ENCODE data around the gene CCDC97.
A peak's percentile ranks its signal among the peaks of the same experiment; 100 is the strongest.

Gene CCDC97

DNA sequence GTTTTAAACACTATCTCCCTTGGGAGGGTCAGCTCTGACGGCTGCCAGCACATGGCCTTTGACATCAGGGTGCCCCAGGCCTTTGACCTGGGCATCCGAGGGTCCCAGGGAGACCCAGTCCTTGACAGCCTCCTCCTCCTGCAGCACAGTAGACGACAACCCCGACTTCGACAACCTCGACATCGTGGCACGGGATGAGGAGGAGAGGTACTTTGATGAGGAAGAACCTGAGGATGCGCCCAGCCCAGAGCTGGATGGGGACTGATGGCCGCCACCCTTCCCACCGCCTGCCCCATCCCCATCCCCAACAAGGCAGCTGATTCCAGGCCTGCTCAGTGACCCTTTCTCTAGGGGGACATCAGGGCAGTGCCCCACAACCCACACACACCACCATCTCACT is 12.5 kb downstream of the CCDC97 start:
- Histone ChIP-seq H3K36me3 (peaks cover 56% of the 10 kb centered on the region), H3K4me1 (ENCODE audit: control insufficient read depth in 1 of 2, insufficient read depth in 1 of 2, low read depth in 1 of 2, low read length in 1 of 2) (peaks cover 63 to 64% of the 10 kb centered on the region in 2 experiments), H3K27ac (peak overlapping the region; percentile 92), H3K27me3 (no peaks in the 10 kb centered on the region), H3K9me3 (no peaks in the 10 kb centered on the region), H3K4me3 (ENCODE audit: low read depth in 1 of 2, low read length in 1 of 2) (no peak overlapping the region)
- TF ChIP-seq, protein P1, sequence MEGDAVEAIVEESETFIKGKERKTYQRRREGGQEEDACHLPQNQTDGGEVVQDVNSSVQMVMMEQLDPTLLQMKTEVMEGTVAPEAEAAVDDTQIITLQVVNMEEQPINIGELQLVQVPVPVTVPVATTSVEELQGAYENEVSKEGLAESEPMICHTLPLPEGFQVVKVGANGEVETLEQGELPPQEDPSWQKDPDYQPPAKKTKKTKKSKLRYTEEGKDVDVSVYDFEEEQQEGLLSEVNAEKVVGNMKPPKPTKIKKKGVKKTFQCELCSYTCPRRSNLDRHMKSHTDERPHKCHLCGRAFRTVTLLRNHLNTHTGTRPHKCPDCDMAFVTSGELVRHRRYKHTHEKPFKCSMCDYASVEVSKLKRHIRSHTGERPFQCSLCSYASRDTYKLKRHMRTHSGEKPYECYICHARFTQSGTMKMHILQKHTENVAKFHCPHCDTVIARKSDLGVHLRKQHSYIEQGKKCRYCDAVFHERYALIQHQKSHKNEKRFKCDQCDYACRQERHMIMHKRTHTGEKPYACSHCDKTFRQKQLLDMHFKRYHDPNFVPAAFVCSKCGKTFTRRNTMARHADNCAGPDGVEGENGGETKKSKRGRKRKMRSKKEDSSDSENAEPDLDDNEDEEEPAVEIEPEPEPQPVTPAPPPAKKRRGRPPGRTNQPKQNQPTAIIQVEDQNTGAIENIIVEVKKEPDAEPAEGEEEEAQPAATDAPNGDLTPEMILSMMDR (IDR thresholded peaks at IDR 0.05): no peak

DNA sequence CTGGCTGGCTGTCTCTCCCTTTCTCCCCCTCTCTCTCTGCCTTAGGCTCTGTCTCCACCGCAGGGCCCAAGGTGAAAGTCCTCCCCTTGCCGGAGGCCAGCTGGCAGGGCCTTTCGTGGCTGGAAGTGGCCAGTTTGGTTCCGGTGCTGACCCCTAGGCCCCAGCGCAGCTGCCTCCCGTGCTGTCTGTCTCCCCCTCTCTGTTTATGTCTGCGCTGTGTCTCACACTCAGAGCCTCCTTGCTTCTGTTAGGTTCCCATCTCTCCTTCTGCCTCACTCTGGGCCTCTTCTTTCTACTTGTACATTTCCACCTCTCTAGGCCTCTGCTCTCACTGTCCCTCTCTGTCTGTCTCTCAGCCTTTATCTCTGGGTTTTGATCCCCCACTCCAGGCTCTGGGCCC is 13.1 kb downstream of the CCDC97 start:
- peak overlapping the region; percentile 92 for H3K27ac ChIP-seq
- peaks cover 62% of the 10 kb centered on the region for H3K36me3 ChIP-seq
- H3K4me1 ChIP-seq (ENCODE audit: control insufficient read depth in 1 of 2, insufficient read depth in 1 of 2, low read depth in 1 of 2, low read length in 1 of 2): peaks cover 68 to 70% of the 10 kb centered on the region in 2 experiments
- no peak overlapping the region for H3K4me3 ChIP-seq (ENCODE audit: low read depth in 1 of 2, low read length in 1 of 2)
- no peaks in the 10 kb centered on the region for H3K9me3 ChIP-seq
- TF ChIP-seq, protein P1 (IDR thresholded peaks at IDR 0.05): no peak
- H3K27me3 ChIP-seq: no peaks in the 10 kb centered on the region

DNA sequence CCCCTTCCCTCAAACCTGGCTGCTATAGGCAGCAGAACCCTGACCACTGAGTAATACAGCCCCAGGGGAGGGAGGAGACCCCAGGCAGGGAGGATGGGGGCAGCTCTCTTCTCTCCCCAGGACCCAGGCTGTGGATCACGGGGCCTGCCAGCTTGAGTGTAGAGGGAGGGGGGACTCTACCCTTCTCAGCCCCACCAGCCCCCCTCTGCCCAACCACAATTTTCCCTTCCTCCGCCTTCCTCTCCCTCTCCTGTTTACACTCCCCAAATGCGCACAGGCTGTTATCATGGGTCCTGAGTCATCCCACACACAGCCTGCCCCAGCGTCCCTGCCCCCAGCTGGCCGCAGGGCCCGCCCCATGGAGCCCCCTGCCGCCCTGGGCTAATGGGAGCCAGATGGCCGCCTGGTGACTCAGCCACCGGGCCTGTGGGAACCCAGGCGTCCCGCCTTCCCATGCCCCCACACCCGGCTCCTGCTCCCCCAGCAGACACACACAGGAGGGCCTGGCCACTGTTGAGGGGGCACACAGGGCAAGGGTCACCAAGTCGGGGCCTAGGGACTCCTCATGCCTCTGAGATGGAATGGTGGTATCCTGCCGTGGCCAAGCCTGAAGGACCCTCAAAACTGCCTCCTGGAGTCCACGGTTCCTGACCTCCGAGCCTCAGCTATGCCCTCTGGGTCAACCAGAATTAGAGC is 13.6 kb downstream of the CCDC97 start:
- TF ChIP-seq, protein P1 (IDR thresholded peaks at IDR 0.05): no peak
- peaks cover 73 to 76% of the 10 kb centered on the region in 2 experiments for H3K4me1 ChIP-seq (ENCODE audit: control insufficient read depth in 1 of 2, insufficient read depth in 1 of 2, low read depth in 1 of 2, low read length in 1 of 2)
- H3K9me3 ChIP-seq: no peaks in the 10 kb centered on the region
- no peaks in the 10 kb centered on the region for H3K27me3 ChIP-seq
- peaks cover 61% of the 10 kb centered on the region for H3K36me3 ChIP-seq
- peak overlapping the region; percentile 92 for H3K27ac ChIP-seq
- H3K4me3 ChIP-seq (ENCODE audit: low read depth in 1 of 2, low read length in 1 of 2): peak overlapping the region in 1 of 2 experiments; percentile 69

DNA sequence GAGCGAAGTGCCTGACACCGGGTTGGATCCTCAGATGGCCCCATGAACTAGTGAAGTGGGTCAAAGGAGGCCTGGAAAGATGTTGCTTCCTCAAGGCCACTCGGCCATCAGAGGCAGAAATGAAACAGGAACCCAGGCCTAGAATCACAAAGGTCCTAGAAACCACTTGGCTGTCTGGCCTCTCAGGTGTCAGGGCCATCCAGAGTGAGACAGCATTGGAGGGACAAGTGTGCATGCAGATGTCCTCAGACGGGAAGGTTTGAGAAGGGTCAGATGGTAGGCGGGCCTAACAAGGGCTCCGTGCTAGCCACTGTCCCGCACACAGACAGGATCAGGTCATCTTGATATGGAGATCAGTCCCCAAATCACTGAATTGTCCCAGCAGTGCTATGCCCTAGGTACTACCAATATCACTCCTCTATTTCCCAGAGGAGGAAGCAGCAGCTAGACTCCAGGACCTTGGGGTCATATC is 14.3 kb downstream of the CCDC97 start:
- peak overlapping the region in 1 of 2 experiments; percentile 69 for H3K4me3 ChIP-seq (ENCODE audit: low read depth in 1 of 2, low read length in 1 of 2)
- no peaks in the 10 kb centered on the region for H3K27me3 ChIP-seq
- TF ChIP-seq, protein P1 (IDR thresholded peaks at IDR 0.05): no peak
- peaks cover 54% of the 10 kb centered on the region for H3K36me3 ChIP-seq
- peaks cover 80 to 82% of the 10 kb centered on the region in 2 experiments for H3K4me1 ChIP-seq (ENCODE audit: control insufficient read depth in 1 of 2, insufficient read depth in 1 of 2, low read depth in 1 of 2, low read length in 1 of 2)
- H3K9me3 ChIP-seq: no peaks in the 10 kb centered on the region
- peak overlapping the region; percentile 92 for H3K27ac ChIP-seq

DNA sequence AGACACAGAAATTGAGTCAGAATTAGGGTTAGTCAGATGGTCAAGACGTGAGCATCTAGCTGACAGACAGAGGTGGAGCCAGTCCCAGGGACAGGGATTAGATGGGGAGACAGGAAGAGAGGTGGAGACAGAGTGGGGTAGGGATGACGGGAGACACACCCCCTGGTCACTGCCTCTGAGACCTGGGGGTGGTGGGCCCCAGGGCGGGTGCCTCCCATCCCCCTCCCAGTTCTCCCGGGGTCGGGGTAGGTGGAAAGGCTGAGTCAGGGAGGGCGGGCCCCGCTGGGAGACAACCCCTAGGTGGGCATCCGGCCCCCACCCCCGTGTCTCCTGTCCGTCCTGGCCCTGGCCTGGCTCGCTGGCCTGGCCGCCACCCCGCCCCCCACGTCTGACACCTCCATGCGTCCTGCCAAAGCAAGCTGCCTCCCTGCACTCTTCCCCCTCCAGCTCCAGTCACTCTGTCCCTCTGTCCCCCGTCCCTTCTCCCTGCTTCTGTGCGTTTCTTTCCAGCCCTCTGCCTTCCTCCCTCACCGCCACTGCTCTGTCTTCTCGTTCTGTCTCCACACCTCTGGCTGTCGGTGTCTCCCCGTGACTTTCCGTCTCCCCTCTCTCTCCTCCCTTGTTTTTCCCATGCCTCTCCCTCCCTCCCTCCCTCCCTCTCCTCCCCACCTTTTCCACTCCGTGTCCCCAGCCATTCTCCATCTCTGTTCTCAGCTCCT is 15.1 kb downstream of the CCDC97 start:
- H3K36me3 ChIP-seq: peaks cover 49% of the 10 kb centered on the region

More for the DNA sequence above, 15.1 kb downstream of the CCDC97 start:
- Histone ChIP-seq H3K4me1 (ENCODE audit: control insufficient read depth in 1 of 2, insufficient read depth in 1 of 2, low read depth in 1 of 2, low read length in 1 of 2) (peaks cover 88 to 91% of the 10 kb centered on the region in 2 experiments), H3K27ac (peak overlapping the region; percentile 92), H3K4me3 (ENCODE audit: low read depth in 1 of 2, low read length in 1 of 2) (peak overlapping the region; percentile 15 to 69), H3K27me3 (no peaks in the 10 kb centered on the region), H3K9me3 (no peaks in the 10 kb centered on the region)
- TF ChIP-seq, protein P1 (IDR thresholded peaks at IDR 0.05): no peak
